Activated CD4-positive, alpha-beta memory T cell treated with anti-CD3 and anti-CD28 coated beads for 36 hours (primary cell): Measurements from ENCODE around the gene ARHGAP45. TPM values are rescaled to one million over a fixed set of nuclear protein-coding genes. Genes with fewer than 3 reads are reported as not detected.
"Not testable (repeated sequence)": the region's sequence is repeated elsewhere in the genome, so short reads cannot be mapped to it uniquely, and the experiment has no call there.

ENCODE experiments used
- CTCF ChIA-PET: fragments of 350-600 bp; sonication (Branson Sonifier 250); formaldehyde crosslinking; loops from one replicate; lab custom pipeline; 2021; ENCODE audit warnings: antibody characterized with exemption, inconsistent platforms; lab: Charles Lee
- POLR2A ChIA-PET: fragments of 350-600 bp; sonication (Branson Sonifier 250); formaldehyde crosslinking; loops from one replicate; lab custom pipeline; 2021; ENCODE audit warnings: antibody characterized with exemption; lab: Charles Lee
- DNase-seq: peaks from one replicate; pipeline ENCODE4 v3.0.0-alpha.2; 2020
- H3K27ac Mint-ChIP-seq: one replicate; pipeline ENCODE4 v1.8.0; 2021; ENCODE audit warnings: mixed read lengths
- H3K27me3 Mint-ChIP-seq: one replicate; pipeline ENCODE4 v1.8.0; 2021; ENCODE audit warnings: mixed read lengths
- H3K36me3 Mint-ChIP-seq: one replicate; pipeline ENCODE4 v1.8.0; 2021; ENCODE audit warnings: mixed read lengths
- H3K4me1 Mint-ChIP-seq: one replicate; pipeline ENCODE4 v1.8.0; 2021; ENCODE audit warnings: low read depth, mixed read lengths
- H3K4me3 Mint-ChIP-seq: one replicate; pipeline ENCODE4 v1.8.0; 2021; ENCODE audit warnings: mild to moderate bottlenecking, mixed read lengths
- H3K9me3 Mint-ChIP-seq: one replicate; pipeline ENCODE4 v1.8.0; 2021; ENCODE audit warnings: mixed read lengths
- intact Hi-C: fragments of 100-400 bp; cut with micrococcal nuclease; formaldehyde crosslinking; loops from one replicate; pipeline ENCODE4 v1.15.1; 2023
- total RNA-seq, 2 experiments: library from RNA; stranded (reverse); gene quantifications; one replicate each; pipeline ENCODE4 v1.2.3, GENCODE V29; 2021

Gene ARHGAP45
- total RNA-seq, 2 experiments from 2014 or later = 136 to 142 TPM

DNA sequence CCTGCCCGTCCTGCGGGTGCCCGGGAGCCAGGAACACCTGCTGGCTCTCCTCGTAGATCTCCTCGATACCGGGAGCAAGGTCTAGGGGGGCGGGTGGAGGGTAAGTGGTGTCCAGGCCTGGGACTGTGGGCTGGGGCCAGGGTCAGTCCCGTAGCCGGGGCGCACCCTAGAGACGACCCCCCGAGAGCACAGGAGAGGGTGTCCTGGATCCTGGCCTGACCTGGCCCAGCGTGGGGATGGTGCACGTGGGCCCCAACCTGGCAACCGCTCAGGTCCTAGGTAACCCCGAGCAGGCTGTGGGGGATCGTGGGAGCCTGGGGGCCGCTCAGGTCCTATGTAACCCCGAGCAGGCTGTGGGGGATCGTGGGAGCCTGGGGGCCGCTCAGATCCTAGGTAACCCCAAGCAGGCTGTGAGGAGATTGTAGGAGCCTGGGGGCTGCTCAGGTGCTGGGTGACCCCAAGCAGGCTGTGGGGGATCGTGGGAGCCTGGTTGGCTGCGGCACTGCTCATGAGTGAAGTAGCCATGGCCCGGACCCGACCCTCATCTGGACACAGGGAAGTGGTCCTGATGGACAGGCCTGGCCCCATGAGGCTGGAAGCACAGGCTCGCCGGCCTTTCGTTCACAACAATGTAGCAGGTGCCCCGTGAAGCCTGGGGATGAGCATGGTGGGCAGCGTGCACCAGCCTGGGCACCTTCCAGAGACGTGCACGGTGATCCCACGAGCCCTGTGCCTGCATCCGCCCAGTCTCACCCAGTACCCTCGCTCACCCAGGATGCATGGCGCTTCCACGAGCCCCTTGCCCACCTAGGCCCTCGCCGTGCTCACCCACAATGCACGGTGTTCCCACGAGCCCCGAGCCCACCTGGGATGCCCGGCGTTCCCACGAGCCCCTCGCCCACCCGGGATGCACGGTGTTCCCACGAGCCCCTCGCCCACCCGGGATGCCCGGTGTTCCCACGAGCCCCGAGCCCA, 43.0 kb downstream of the ARHGAP45 start:
- H3K36me3 Mint-ChIP-seq = peaks cover 17% of the 10 kb centered on the region
- H3K27me3 Mint-ChIP-seq = no peaks in the 10 kb centered on the region
- no peak overlapping the region for H3K27ac Mint-ChIP-seq
- CTCF ChIA-PET = no interaction called here
- no peaks in the 10 kb centered on the region for H3K9me3 Mint-ChIP-seq
- POLR2A ChIA-PET = no interaction called here
- intact Hi-C loops = loop anchor here (10.0 kb wide), 1 partner anchor 185 kb away; the partner anchor contains the start of gene ARID3A
- no peak overlapping the region for H3K4me3 Mint-ChIP-seq
- DNase-seq = no peak
- peaks cover 11% of the 10 kb centered on the region for H3K4me1 Mint-ChIP-seq

DNA sequence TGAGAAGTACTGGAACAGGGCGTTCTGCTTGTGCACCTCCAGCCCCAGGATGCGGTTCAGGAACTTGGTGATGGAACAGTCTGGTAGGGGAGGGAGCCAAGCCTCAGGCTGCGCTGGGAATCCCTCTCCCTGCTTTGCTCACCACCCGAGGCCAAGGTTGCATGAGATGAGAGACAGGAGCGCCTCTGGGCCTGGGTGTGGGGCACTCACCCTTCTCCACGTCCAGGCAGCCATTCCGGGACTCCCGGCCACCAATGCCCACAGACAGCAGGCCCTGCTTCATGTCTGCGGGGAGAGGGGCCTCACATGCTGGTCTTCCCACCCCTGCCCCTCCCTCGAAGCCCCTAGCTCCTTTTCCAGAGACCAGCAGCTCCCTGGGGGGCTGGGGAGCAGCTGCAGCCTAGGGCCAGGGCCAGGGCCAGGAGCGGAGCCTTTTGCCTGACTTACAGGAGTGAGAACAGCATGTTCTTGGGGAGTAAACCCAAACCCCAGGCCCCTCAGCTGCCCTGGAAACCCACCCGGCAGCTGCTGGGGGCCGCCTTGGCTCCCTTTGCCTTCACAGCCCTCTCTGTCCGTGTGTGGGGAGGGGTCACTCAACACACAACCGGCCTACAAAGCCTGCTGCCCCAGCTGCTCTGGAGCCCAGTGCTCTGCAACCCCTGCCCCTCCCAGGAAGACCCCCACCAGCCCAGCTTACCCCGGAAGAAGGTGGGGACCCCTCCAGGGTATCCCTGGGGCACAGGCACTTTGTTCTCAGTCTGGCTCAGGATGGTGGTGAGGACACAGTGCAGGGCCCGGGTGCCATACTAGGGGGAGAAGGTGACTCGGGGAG, 44.1 kb downstream of the ARHGAP45 start:
- no peak for DNase-seq
- no peak overlapping the region for H3K4me3 Mint-ChIP-seq
- H3K36me3 Mint-ChIP-seq = peaks cover 17% of the 10 kb centered on the region
- H3K9me3 Mint-ChIP-seq = no peaks in the 10 kb centered on the region
- intact Hi-C loops = no loop called here
- H3K27ac Mint-ChIP-seq = no peak overlapping the region
- no peaks in the 10 kb centered on the region for H3K27me3 Mint-ChIP-seq
- POLR2A ChIA-PET = no interaction called here
- CTCF ChIA-PET = interaction anchor here (0.7 kb wide), 1 partner anchor 84 kb away, joined by 3 read pairs; no protein-coding TSS in a partner anchor
- peaks cover 5% of the 10 kb centered on the region for H3K4me1 Mint-ChIP-seq

DNA sequence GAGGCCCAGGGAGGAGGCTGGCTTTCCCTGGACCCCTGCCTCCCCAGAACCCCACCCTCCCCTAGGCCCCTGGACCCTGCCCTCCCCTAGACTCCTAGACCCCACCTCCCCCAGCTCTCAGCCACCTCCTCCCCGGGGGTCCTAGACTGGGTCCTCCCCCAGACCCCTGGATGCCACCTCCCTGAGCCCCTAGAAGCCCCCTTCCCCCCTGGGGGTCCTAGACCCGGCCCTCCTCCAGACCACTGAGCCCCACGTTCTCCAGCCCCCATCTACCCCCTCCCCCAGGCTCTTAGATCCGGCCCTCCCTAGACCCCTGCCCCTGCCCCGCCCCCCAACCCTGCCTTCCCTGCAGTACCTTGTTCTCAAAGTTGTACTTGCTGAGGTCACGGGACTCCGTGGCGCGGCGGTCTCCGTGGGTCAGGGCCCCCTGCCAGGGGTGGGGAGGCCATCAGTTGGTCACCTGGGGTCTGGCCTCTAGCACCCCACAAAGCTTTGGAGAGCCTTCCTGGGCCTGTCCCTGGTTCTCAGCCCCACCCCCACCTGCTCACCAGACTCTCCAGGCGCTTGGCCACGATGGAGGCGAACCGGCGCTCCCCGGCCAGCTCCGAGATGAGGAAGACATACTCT, 44.8 kb downstream of the ARHGAP45 start:
- no peaks in the 10 kb centered on the region for H3K9me3 Mint-ChIP-seq
- DNase-seq = no peak
- CTCF ChIA-PET = interaction anchor here (2.6 kb wide), 1 partner anchor 80 kb away, joined by 20 read pairs; no protein-coding TSS in a partner anchor
- H3K4me1 Mint-ChIP-seq = peaks cover 4% of the 10 kb centered on the region
- intact Hi-C loops = no loop called here
- POLR2A ChIA-PET = interaction anchor here (1.4 kb wide), 1 partner anchor 12 kb away, joined by 4 read pairs; no protein-coding TSS in a partner anchor
- no peaks in the 10 kb centered on the region for H3K27me3 Mint-ChIP-seq
- H3K4me3 Mint-ChIP-seq = no peak overlapping the region
- peaks cover 15% of the 10 kb centered on the region for H3K36me3 Mint-ChIP-seq
- no peak overlapping the region for H3K27ac Mint-ChIP-seq

DNA sequence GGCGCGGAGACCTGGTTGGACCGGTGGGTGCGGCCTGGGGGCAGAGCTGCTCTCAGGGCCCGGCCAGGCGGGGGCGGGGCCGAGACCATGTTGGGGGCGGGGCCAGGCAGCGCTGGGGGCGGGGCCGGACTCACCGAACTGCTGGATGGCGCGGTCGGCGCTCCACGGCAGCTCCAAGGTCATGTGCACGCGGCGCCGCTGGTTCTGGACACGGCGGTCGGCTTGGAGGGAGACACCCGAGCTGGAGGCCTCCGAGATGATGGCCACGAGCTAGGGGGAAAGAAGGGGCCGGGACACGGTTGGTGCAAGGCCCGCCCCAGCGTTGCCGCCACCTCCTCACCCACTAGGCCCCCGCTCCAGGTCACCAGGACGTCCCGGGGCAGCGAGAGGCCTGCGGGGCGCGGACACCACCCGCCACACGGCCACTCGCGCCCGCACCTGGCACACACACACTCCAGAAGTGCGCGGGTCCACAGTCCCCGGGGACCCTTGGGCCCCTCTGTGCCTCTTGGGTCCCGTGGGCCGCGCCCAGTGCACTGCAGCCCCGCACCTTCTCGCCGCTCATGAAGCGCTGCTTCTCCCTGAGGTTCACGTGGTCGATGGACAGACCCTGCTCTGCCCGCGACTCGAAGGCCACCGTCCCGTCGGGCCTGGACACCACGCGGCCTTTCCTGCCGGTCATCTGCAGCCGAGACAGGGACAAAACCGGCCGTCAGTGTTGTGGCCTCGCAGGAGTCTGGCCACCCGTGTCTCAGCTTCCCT, 45.5 kb downstream of the ARHGAP45 start:
- Mint-ChIP-seq H3K9me3 (no peaks in the 10 kb centered on the region), H3K36me3 (peaks cover 14% of the 10 kb centered on the region), H3K4me3 (no peak overlapping the region), H3K27me3 (no peaks in the 10 kb centered on the region), H3K27ac (no peak overlapping the region), H3K4me1 (peaks cover 2% of the 10 kb centered on the region)
- ChIA-PET POLR2A (interaction anchor here (1.4 to 2.0 kb wide), 3 partner anchors 11 to 126 kb away, joined by 3 to 7 read pairs (median 4); no protein-coding TSS in a partner anchor), CTCF (interaction anchor here (0.6 to 2.6 kb wide), 15 partner anchors 8 to 163 kb away, joined by 3 to 20 read pairs (median 5); partner anchors contain the start of genes FAM174C and GPX4)
- no peak for DNase-seq
- intact Hi-C loops = no loop called here

DNA sequence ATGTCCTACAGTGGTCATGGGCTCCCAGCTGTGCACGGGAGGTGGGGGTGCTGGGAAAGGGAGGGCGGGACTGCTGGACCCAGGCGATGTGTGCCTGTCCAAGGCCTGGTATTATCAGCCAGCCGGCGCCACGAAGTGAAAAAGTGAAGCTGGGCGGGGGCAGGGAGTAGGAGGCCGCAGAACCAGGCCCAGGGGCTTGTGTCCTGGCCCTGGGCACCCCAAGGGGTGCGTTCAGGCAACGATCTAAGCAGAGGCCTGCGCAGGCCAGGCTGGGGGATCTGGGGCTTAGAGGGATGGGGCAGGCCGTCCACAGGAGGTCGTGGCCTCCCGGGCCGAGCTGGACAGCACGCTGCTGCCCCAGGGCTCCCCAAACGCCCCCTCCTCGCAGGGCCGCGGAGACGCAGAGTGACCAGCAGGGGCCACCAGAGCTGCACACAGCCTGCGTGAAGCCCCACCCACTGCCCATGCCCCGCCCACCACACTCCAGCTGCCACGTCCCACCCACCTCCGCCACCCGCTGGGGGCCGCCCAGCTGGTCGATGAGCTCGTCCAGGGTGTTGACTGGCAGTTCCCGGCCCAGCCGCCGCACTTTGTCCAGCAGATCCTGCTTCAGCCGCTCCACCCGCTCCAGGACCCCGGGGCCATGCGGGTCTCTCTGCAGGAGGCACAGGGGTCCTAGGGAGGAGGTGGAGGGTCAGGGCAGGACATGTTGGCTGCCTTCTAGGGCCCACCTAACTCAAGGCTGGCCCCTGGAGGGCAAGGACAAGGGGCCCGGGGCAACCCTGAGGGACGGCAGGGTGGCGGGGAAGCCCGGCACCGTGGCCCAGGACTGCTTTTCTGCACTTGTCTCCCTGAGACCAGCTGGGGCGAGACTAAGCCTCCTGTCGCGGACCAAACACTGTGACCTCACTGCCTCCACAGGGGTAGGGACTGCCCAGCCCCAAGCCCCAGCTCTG, 46.3 kb downstream of the ARHGAP45 start:
- peaks cover 2% of the 10 kb centered on the region for H3K4me1 Mint-ChIP-seq
- CTCF ChIA-PET = interaction anchor here (0.5 to 2.6 kb wide), 27 partner anchors 9 to 162 kb away, joined by 3 to 20 read pairs (median 3); partner anchors contain the start of genes FAM174C and GPX4
- intact Hi-C loops = no loop called here

DNA sequence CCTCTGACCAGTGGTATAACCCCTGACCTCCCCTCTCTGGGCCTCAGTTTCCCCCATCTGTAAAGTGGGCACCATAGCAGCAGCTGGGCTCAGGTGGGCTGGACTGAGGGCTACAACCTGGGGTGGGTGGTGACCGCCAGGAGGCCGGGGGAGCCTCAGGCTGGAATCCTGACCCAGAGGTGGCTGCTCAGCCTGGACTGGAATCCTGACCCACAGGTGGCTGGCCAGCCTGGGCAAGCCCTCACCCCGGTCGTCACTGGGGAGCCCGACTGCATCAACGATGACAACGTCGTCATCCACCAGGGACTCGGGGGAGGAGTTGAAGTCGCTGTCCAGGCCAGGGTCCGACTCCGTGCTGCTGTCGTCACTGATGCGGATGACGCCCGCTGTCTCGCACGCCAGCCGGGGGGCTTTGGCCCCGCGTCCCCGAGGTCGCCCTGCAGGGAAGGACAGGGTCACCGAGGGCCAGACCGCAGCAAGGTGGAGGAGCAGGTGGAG, 47.1 kb downstream of the ARHGAP45 start:
- DNase-seq = no peak
- H3K4me1 Mint-ChIP-seq = peaks cover 2% of the 10 kb centered on the region
- intact Hi-C loops = no loop called here
- H3K36me3 Mint-ChIP-seq = peaks cover 23% of the 10 kb centered on the region
- POLR2A ChIA-PET = interaction anchor here (1.0 to 2.0 kb wide), 4 partner anchors 17 to 124 kb away, joined by 3 to 7 read pairs (median 3); no protein-coding TSS in a partner anchor
- H3K9me3 Mint-ChIP-seq = no peaks in the 10 kb centered on the region
- no peak overlapping the region for H3K27ac Mint-ChIP-seq
- no peaks in the 10 kb centered on the region for H3K27me3 Mint-ChIP-seq
- H3K4me3 Mint-ChIP-seq = no peak overlapping the region
- CTCF ChIA-PET = interaction anchor here (0.5 to 2.6 kb wide), 25 partner anchors 10 to 160 kb away, joined by 3 to 20 read pairs (median 4); partner anchors contain the start of gene GPX4

More for the DNA sequence above, 46.3 kb downstream of the ARHGAP45 start:
- peak; percentile 89 for DNase-seq
- no peak overlapping the region for H3K4me3 Mint-ChIP-seq
- H3K27me3 Mint-ChIP-seq = no peaks in the 10 kb centered on the region
- H3K36me3 Mint-ChIP-seq = peaks cover 17% of the 10 kb centered on the region
- POLR2A ChIA-PET = interaction anchor here (1.0 to 2.0 kb wide), 5 partner anchors 10 to 125 kb away, joined by 3 to 7 read pairs (median 3); no protein-coding TSS in a partner anchor
- no peaks in the 10 kb centered on the region for H3K9me3 Mint-ChIP-seq
- no peak overlapping the region for H3K27ac Mint-ChIP-seq

DNA sequence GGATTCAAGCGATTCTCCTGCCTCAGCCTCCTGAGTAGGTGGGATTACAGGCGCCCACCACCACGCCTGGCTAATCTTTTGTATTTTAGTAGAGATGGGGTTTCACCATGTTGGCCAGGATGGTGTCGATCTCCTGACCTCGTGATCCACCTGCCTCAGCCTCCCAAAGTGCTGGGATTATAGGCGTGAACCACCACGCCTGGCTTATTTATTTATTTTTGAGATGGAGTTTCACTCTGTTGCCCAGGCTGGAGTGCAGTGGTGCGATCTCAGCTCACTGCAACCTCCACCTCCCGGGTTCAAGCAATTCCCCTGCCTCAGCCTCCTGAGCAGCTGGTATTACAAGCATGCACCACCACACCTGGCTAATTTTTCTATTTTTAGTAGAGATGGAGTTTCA, 47.8 kb downstream of the ARHGAP45 start:
- peaks cover 23% of the 10 kb centered on the region for H3K36me3 Mint-ChIP-seq
- H3K4me3 Mint-ChIP-seq, H3K27me3 Mint-ChIP-seq, intact Hi-C loops, H3K9me3 Mint-ChIP-seq, H3K4me1 Mint-ChIP-seq, H3K27ac Mint-ChIP-seq, POLR2A ChIA-PET, DNase-seq: not testable (repeated sequence)
- CTCF ChIA-PET = interaction anchor here (2.0 kb wide), 1 partner anchor 57 kb away, joined by 4 read pairs; no protein-coding TSS in a partner anchor

DNA sequence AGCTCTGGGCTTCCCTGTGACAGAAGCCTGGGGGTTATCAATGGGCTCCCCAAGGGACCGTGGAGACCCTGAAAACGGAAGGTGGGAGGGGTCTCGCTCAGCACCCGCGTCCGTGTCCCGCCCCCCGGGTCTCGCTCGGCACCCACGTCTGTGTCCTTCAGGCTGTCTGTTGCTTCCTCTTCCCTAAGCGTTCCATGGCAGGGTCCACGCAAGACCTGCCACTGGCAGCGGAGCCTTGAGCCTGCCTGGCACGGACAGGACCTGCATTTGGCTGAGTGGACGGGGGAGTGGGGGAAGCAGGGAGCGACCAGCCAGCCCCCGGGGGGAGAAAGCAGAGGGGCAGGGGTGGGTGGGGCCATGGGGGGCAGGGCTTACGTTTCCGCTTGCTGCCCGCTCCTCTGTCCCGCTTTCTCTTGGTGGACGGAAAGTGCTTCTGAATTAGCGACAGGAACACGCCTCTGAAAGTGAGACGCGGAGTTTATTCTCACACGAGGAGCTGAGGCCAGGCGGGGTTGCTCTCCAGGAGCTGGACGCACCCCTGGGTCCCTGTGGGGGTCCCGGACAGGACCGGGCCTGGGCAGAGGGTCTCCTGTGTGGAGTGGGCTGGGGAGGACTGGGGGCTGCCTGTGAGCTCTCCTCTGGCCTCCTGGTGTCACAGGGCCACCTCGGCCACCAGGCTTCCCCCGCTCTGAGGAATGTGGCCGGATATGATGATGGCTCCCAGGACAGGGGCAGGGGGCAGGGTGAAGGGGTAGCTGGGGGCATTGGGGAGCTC, 48.9 kb downstream of the ARHGAP45 start:
- ChIA-PET CTCF (no interaction called here), POLR2A (no interaction called here)
- Mint-ChIP-seq H3K27me3 (no peaks in the 10 kb centered on the region), H3K9me3 (no peaks in the 10 kb centered on the region), H3K36me3 (peaks cover 26% of the 10 kb centered on the region), H3K27ac (no peak overlapping the region), H3K4me1 (peaks cover 2% of the 10 kb centered on the region), H3K4me3 (no peak overlapping the region)
- intact Hi-C loops = no loop called here
- DNase-seq = no peak
